Stimulated activated CD4-positive, alpha-beta T cell treated with anti-CD3 and anti-CD28 coated beads, Interleukin-15, amount 100 ng/mL, for 24 hours (primary cell): Measurements from ENCODE around the gene WDR27.

Experiments
- DNase-seq: peaks from one replicate; pipeline ENCODE4 v3.0.0-alpha.2; 2020

Gene WDR27

GRCh38 chr6:169709293-169709692 lies 7.5 kb upstream of the WDR27 start:
- no peak for DNase-seq

- no peak for DNase-seq
These were observed 5.9 kb upstream of the WDR27 start for GRCh38 chr6:169707772-169708171.

- DNase-seq, result peak; percentile 57
These were observed 1.0 kb upstream of the WDR27 start for GRCh38 chr6:169702840-169703246.

DNA sequence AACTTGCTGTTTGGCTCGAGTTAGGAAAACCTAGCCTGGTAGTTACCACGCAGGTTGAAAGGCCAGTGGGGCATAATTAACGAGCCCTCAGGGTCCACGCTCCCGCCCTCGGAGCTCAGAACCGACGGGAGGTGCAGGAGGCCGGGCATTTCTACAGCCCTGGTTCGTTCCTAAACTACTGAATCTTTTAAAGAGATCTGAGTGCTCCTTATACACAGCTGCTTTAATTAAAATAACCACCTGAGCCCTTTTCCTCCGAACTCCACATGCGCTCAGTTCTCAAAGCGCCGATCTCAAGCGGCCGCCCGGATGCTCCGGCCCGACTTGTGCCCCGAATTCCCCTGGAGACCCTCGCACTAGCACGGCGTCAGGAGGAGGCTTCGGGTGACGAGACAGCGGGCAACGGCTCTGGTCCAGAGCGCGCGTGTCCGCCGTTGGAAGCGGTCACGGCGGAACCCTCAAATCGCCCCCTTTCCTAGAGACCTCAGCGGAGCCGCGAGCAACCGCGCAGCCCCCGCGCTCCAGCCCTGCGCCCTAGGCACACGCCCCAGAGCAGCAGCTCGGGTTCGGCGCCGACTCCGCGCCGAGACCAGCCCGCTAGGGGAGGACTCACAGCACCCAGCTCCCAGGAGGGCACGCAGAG lies 397 bp downstream of the WDR27 start:
- DNase-seq, result peak; percentile 42

- no peak for DNase-seq
These were observed 1.5 kb downstream of the WDR27 start for GRCh38 chr6:169700296-169700695.

DNA sequence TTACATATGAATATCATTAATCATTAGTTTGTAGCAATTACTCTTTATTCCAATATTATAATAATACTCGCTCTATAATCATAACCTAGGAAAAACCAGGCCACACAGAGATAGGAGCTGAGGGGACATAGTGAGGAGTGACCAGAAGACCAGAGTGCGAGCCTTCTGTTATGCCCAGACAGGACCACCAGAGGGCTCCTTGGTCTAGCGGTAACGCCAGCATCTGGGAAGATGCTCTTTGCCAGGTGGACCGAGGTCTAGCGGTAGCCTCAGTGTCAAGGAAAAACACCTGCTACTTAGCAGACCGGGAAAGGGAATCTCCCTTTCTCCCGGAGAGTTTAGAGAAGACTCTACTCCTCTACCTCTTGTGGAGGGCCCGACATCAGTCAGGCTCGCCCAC lies 4.7 kb downstream of the WDR27 start:
- DNase-seq, result peak; percentile 41

DNA sequence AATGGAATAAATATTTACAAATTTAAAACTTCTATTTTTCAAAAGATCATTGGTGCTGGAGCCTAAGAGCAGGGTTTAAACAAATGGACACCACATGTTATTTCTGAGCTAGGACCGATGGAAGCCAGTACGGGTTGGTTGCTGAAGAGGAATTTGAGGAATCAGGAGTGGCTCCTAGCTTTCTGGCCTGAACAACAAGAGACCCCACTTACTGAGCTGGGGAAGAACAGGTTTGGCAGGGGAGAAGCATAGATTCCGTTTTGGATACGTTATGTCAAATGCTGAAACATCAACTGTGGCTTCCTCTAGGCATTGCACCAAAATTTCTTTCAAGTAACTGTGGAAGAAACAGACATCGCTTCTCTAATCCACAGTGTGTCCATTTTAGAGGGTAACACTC lies 6.7 kb downstream of the WDR27 start:
- no peak for DNase-seq

DNA sequence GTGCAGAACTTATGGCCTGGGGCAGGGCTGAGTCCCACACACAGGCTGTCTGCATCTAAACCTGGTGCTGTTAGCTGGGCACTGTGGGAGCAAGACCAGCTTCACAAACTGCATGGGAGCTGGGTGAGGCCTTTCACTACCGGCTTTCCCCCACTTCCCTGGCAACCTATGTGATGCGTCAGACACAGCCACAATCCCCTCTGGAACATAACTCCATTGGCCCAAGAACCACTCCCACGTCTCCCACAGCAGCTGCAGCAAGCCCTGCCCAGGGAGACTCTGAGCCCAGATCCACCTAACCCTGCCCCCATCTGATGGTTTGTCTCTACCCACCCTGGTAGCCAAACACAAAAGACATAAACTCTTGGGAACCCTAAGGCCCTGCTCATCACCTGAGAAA lies 9.3 kb downstream of the WDR27 start:
- DNase-seq, result no peak

DNA sequence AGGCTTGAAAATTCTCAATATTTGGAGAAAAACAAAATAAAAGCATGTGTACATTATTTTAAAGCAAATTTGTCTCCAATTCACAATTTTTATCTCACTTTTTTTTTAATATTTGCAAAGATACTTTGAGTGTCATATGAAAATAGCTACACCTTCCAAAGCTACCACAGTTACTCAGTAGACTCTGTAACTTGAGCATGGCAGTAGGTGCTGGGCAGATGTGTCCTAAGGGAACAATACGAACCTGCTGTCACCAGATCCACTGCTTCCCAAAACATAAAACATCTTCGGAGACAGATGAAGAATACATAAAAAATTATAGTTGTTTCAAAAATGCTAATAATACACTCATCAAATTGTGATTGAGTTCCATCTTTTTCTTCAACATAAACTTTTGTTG lies 10.6 kb downstream of the WDR27 start:
- DNase-seq, result no peak

DNA sequence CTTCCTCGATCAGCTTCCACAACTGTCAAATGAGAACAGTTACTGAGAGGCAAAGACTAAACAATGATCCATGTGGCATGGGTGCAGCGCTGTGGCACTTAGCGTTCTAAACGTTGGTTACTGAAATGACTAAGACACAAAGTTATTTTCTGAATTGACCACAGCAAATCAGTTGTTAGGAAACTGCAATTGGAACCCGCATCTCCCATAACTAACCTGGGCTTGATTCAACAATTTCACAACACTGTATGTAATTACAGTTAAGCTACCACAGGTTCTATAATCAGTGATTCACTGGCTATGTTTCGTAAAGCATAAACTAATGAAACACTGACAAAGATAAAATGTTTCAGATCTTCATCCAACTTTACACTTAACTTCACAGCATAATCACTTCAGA lies 12.5 kb downstream of the WDR27 start:
- no peak for DNase-seq

- no peak for DNase-seq
These were observed 16.0 kb downstream of the WDR27 start for GRCh38 chr6:169685860-169686259.

DNA sequence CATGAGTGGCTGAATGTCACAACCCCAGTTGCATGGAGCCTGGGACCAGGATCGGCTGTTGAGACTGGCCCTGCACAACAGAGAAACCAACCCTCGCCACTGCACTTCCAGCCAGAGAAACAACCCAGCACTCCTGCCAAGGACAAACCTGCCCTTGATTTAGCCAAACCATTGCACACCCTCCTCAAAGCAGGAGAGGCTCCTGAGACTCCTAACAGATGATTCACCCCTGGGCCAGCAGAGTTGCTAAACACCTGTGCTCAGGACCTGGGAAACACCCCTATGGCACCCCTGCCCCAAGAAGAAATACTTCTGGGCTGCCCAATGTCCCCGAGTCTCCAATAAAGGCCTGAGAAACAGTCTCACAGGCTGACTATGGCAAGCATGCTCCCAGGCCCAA lies 17.8 kb downstream of the WDR27 start:
- no peak for DNase-seq

DNA sequence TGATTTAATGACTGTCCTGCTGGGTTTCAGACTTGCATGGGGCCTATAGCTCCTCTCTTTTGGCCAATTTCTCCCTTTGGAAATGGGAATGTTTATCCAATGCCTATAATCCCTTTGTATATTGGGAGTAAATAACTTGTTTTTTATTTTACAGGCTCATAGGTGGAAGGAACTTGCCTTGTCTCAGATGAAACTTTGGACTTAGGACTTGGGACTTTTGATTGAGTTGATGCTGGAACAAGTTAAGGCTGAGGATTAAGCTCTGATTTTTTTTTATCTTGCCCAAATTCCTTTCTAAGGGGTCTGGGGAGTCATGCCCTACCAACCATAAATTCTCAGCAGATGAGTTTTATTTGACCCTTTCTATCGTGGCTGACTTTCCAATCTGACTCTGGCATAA lies 23.5 kb downstream of the WDR27 start:
- DNase-seq, result no peak

- DNase-seq, result no peak
These were observed 24.7 kb downstream of the WDR27 start for GRCh38 chr6:169677096-169677495.

DNA sequence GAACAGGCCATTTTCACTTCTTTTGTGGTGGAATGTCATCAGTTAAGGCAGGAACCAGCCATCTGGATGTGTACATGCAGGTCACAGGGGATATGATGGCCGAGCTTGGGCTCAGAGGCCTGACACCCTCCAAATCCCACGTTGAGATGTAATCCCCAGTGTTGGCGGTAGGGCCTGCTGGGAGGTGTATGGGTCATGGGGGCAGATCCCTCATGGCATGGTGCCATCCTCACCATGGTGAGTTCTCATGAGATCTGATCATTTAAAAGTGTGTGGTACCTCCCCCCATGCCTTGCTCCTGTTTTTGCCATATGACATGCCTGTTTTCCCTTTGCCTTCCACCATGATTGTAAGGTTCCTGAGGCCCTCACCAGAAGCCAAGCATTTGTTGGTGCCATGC lies 26.8 kb downstream of the WDR27 start:
- no peak for DNase-seq

GRCh38 chr6:169671563-169671962 lies 30.3 kb downstream of the WDR27 start:
- no peak for DNase-seq

- DNase-seq, result no peak
These were observed 31.9 kb downstream of the WDR27 start for GRCh38 chr6:169669889-169670288.

GRCh38 chr6:169669147-169669546 lies 32.7 kb downstream of the WDR27 start:
- no peak for DNase-seq

GRCh38 chr6:169668203-169668847 lies 33.5 kb downstream of the WDR27 start:
- no peak for DNase-seq

DNA sequence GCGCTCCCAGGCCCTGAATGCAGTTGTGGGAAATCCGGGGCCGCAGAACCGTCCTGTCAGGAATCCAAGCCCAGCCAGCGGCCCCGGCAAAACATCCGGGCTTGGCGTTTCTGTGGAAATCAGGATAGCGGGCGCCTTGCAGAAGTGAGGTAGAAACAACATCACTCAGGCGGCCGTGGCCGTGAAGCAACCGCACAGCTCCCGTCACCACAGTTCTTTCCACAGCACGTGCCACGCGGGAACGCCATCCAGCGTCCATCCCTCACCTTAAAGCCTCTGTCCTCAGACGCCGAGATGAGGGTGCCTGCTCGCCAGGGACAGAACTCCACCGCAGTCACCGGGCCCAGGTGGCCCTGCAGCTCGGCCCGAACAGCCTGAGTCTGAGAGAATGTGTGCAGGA lies 34.1 kb downstream of the WDR27 start:
- no peak for DNase-seq

DNA sequence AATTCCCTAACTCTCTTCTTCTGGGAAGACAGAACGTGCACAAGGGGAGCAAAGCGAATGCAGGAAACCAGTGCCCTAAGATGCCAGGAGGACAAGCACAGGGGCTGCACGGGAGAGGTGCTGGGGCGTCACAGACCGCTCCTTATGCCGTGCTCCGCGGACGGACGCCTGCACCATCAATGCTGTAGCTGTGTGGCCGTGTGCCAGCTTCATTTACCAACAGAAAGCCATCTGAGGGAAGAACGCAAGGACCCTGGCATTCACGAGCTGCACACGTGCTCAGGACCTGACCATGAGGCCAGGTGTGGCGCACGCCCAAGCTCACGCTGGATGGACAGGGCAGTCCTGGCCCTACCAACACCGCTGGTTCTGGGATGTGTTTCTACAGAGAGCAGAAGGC lies 35.4 kb downstream of the WDR27 start:
- DNase-seq, result no peak

GRCh38 chr6:169665289-169665688 lies 36.5 kb downstream of the WDR27 start:
- DNase-seq, result no peak

DNA sequence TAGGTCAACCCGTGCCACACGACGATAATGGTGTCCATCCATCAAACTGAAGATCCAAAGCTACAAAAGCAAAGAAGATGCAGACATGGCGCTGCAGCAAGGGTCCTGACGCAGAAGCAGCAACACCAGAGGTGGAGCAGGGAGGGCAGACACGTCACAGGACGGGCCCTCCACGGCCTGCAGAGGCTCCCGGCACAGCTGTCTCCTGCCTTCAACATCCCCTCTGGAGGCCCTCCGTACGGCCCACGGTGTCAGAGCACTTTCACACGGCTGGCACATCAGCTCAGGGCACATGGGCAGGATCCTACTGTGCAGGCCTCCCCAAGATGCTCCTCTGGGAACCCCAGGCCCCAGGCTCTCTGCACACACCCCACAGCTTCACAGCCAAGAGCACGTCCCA lies 37.6 kb downstream of the WDR27 start:
- DNase-seq, result no peak

- no peak for DNase-seq
These were observed 38.4 kb downstream of the WDR27 start for GRCh38 chr6:169663468-169663867.

DNA sequence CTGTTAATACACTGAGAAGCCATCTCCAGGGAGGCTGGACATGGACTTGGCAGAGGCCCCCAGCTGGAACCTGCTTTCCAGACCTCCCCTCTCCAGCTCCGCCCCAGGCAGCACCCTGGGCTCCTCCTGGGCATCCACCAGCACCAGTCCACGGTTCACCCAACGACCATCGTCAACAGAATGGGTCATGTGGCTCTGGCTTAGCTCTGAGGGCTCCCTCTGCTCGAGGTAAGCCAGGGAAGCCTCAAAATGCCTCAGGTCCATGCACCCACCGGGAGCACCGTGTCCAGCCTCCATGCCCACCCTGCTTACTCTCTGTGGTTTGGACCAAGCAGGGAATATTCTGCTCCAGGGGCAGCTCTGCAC lies 40.5 kb downstream of the WDR27 start:
- no peak for DNase-seq
